Bone marrow (tissue), 2 donors: ENCODE results near the gene ANKRD30A.
"Not testable (repeated sequence)": the region's sequence is repeated elsewhere in the genome, so short reads cannot be mapped to it uniquely, and the experiment has no call there.

Source experiments
- DNase-seq, 2 donors: peaks; one replicate each; lab custom pipeline; 2025; lab: John Stamatoyannopoulos, UW

Gene ANKRD30A

GRCh38 chr10:37125191-37125732 is at the start of gene ANKRD30A:
Gene ANKRD30A (plus strand): TSS chr10:37125598. CDS start chr10:37125788, 190 bp downstream.
- DNase-seq, result no peak

- DNase-seq, result not testable (repeated sequence)
These were observed 49.3 kb upstream of the ANKRD30A start for GRCh38 chr10:37076083-37076482.

- DNase-seq, result no peak
These were observed 29.4 kb upstream of the ANKRD30A start for GRCh38 chr10:37095792-37096573.

DNA sequence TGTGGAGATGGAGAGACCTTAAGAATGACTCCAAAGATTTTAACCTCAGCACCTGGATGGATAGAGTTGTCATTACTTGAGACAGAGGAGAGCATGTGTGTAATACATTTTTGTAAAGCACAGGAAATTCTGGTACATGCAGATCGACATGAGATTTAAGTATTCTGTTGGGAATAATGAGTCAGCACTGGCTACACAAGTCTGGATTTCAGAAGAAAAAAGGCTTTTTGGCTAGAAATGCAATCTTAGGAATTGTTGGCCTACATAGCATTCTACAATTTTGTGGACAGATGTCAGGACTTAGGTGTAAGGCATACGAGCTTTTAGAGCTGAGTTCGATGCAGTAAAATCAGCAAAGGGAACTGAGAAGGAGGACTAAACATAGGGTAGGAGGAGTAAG is 24.1 kb upstream of the ANKRD30A start:
- no peak for DNase-seq

GRCh38 chr10:37109000-37109399 is 16.4 kb upstream of the ANKRD30A start:
- DNase-seq, result no peak

- DNase-seq, result no peak
These were observed 866 bp upstream of the ANKRD30A start for GRCh38 chr10:37124532-37124931.

DNA sequence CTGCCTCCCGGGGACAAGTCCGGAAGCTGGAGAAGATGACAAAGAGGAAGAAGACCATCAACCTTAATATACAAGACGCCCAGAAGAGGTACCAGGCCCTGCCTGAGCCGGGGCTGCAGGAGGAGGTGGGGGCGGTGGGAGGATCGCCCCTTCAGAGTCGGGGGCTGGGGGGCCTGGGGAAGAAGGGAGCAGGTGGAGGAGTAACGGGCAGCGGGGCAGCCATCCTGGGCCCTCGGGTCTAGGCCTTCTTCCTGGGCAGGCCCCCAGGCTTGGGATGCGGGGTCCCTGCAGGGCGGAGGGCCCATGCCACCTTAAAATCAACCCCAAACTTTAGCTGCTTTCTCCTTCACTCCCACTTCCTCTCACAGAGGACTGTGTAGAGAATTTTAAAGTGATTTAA is 523 bp downstream of the ANKRD30A start:
- no peak for DNase-seq

DNA sequence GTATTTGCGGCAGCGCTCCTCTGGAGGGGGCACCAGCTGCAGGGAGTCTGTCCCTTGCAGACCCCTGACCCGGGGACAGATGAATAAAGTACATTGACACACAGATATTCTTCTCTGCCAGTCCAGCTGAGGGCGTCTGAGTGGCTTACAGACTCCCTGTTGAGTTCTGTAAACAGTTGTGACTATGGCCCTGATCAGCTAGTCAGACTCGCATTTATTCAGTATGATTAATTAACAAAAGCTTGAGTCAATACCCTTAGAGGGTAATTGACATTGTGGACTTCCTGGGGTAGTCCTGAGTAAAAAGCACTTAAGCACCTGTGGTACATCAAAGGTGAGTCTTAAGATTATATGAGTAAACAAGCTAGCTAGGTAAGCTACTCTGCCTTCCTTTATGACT is 21.0 kb downstream of the ANKRD30A start:
- no peak for DNase-seq

DNA sequence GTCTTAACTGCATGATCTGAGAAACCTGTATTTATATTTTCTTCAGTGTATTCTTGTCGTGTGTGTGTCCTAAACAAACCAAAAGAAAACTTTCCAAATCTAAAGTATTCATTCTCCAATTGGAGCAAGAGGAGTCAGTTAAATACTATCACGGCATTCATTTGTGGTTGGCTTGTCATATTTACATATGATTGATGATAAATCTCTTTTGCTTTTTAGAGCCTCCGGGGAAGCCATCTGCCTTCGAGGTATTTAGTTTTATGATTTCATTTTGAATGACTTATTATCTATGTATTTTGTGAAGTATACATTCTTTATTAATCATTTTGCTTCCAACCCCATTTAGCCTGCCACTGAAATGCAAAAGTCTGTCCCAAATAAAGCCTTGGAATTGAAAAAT is 37.0 kb downstream of the ANKRD30A start:
- not testable (repeated sequence) for DNase-seq

GRCh38 chr10:37171945-37172344 is 46.5 kb downstream of the ANKRD30A start:
- DNase-seq, result not testable (repeated sequence)

- DNase-seq, result not testable (repeated sequence)
These were observed 52.9 kb downstream of the ANKRD30A start for GRCh38 chr10:37178296-37178695.

GRCh38 chr10:37182719-37183118 is 57.3 kb downstream of the ANKRD30A start:
- DNase-seq, result not testable (repeated sequence)

- DNase-seq, result no peak
These were observed 80.7 kb downstream of the ANKRD30A start for GRCh38 chr10:37206132-37206531.

- DNase-seq, result no peak
These were observed 95.5 kb downstream of the ANKRD30A start for GRCh38 chr10:37220866-37221265.

DNA sequence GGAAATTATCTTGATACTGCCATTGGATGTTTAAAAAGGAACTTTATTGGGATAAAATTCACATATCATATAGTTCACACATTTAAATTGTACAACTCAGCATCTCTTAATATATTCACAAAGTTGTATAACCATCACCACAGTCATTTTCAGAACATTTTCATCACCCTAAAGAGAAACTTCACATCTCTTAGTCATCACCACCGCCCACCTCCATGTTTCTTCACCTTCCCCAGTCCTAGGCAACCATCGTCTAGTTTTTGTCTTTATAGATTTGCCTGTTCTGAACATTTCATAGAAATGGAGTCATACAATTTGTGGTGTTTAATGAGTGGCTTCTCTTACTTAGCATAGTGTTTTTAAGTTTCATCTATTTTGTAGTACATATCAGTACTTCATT is 96.6 kb downstream of the ANKRD30A start:
- no peak for DNase-seq

GRCh38 chr10:37225163-37225562 is 99.8 kb downstream of the ANKRD30A start:
- no peak for DNase-seq

DNA sequence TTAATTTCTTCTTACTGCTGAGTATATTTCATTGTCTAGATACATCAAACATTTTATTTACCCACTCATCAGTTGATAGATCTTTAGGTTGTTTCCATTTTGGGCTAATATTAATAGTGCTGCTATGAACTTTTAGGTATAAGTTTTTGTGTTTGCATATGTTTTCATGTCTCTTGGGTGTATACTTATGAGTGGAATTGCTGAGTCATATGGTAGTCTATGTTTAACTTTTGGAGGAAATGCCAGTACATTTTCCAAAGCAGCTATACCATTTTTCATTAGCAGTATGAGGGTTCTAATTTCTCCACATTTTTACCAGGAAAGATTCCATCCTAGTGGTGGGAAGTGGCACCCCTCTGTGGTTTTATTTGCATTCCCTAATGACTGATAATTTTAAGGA is 101.1 kb downstream of the ANKRD30A start:
- no peak for DNase-seq

- DNase-seq, result no peak
These were observed 109.3 kb downstream of the ANKRD30A start for GRCh38 chr10:37234692-37235091.

DNA sequence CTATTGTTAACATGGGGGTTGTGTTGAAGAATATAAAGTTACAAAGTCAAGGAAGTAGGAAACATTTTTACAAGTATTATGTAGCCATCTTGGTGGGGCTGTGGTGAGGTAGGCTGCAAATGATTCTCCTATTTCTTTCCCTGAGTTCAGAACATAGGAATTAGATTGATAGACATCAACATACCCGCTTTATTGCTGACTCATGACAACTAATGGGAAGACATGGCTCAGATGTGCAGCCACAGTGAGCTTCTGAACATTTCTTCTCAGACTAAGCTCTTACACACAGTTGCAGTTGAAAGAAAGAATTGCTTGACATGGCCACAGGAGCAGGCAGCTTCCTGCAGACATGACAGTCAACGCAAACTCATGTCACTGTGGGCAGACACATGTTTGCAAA is 110.7 kb downstream of the ANKRD30A start:
- no peak for DNase-seq

DNA sequence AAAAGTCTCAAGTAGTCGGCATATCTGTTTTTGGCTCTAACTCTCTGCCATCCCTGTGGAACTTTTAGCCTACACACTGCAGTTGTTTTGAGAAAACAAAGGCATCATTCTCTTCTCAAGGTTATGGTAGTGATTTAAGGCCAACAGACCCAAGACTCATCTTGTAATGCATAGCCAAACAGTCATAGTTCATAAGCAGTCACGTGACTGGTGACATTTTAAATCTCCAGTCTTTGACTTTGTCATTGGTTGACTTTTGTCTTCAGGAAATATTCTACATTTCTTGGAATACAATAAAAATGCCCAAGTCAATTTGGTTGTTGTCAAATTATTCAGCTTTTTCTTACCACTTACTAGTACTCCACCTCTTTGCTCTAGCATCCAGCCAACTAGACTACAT is 114.8 kb downstream of the ANKRD30A start:
- no peak for DNase-seq

DNA sequence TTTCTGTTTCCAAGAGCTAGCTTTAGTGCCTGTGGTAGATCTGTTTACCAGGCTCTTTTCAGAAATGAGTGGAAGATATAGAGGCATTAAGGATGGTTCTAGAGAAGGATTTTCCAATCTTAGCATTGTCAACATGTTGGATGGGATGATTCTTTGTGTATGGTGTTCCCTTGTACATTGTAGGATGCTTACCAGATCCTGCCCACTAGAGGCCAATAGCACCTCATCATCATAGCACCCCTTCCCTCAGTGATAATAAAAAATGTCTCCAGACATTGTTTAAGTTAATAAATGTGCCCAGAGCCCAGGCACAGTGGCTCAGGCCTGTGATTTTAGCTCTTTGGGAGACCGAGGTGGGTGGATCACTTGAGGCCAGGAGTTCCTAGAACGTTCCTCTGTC is 121.2 kb downstream of the ANKRD30A start:
- DNase-seq, result no peak

DNA sequence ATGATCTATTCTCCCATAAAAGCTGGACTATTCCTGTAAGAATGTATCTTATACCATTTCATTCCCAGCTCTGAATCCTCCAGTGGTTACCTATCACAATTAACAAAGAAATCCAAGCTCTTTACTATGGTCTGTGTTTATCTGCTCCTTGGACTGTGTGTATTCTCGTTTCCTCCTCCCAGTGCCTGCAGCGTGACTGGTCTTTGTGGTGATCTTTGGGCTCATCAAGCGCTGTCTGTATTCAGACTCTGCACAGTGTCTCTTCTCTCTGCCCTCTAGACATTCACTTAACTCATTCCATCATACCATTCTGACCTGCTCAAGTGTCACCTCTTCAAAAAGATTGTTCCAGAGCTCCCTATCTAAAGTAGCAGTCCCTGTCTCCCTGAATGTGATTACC is 130.4 kb downstream of the ANKRD30A start:
- DNase-seq, result not testable (repeated sequence)

DNA sequence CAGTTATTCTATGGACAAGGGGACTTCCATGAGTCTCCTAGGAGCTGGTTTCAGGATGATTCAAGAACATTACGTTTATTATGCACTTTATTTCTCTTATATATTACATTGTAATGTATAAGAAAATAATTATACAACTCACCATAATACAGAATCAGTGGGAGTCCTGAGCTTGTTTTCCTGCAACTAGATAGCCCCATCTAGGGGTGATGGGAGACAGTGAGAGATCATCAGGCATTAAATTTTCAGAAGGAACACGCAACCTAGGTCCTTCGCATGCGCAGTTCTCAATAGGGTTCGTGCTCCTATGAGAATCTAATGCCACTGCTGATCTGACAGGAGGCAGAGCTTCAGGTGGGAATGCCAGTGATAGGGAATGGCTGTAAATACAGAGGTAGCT is 137.9 kb downstream of the ANKRD30A start:
- no peak for DNase-seq

- DNase-seq, result no peak
These were observed 142.9 kb downstream of the ANKRD30A start for GRCh38 chr10:37268266-37268665.
